Panc1 (cell line): ENCODE measurements around the gene RPS15. TPM values are rescaled to one million over a fixed set of nuclear protein-coding genes. Genes with fewer than 3 reads are reported as not detected.

Source experiments
- ATAC-seq: fragments of 200-7000 bp; cut with Tn5 transposase; 2 replicates; pipeline ENCODE4 v1.9.1; 2020; ENCODE audit warnings: mild to moderate bottlenecking, moderate library complexity
- BruUV-seq: library from RNA; stranded (reverse); fragments of 400-500 nt; replicated peaks from 2 replicates; lab custom pipeline; 2021; lab: Mats Ljungman, UMichigan
- CTCF ChIA-PET: fragments of 300-600 bp; sonication (Branson Sonifier 250); formaldehyde crosslinking; loops from one replicate; lab custom pipeline; 2022; ENCODE audit warnings: antibody characterized with exemption; lab: Charles Lee
- POLR2A ChIA-PET: fragments of 300-600 bp; sonication (Branson Sonifier 250); formaldehyde crosslinking; loops from one replicate; lab custom pipeline; 2022; ENCODE audit warnings: antibody characterized with exemption; lab: Charles Lee
- DNase-seq: peaks from one replicate; pipeline ENCODE4 v3.0.0-alpha.2; 2010; ENCODE audit warnings: low read depth, low spot score
- H3K27ac ChIP-seq: 2 replicates; pipeline ENCODE4 v1.5.1; 2011; ENCODE audit warnings: mild to moderate bottlenecking, low read length, inconsistent platforms
- H3K27me3 ChIP-seq: fragments of 200-500 bp; sonication (Bioruptor generic); 2 replicates; pipeline ENCODE4 v1.6.0; 2014; ENCODE audit warnings: low read length, inconsistent platforms; ENCODE audit not compliant: control insufficient read depth, insufficient read depth
- H3K36me3 ChIP-seq: fragments of 200-500 bp; sonication (Bioruptor generic); 2 replicates; pipeline ENCODE4 v1.5.1; 2014; ENCODE audit warnings: inconsistent platforms, mild to moderate bottlenecking, low read length, moderate library complexity; ENCODE audit not compliant: control insufficient read depth, insufficient read depth
- H3K4me1 ChIP-seq: 2 replicates; pipeline ENCODE4 v1.5.1; 2011; ENCODE audit warnings: inconsistent platforms, mild to moderate bottlenecking, low read length, moderate library complexity; ENCODE audit not compliant: control insufficient read depth, insufficient read depth
- H3K4me3 ChIP-seq, 2 experiments: 2 replicates each; pipeline ENCODE4 v1.5.1; 2011 to 2012; ENCODE audit warnings: low read depth in 2 of 2, low read length in 2 of 2, mild to moderate bottlenecking in 2 of 2, inconsistent platforms in 1 of 2, moderate library complexity in 1 of 2
- H3K9me3 ChIP-seq: fragments of 200-500 bp; sonication (Bioruptor generic); 2 replicates; pipeline ENCODE4 v1.5.1; 2014; ENCODE audit warnings: low read depth, mild to moderate bottlenecking, inconsistent platforms, low read length, moderate library complexity; ENCODE audit not compliant: control insufficient read depth, insufficient read depth
- POLR2AphosphoS5 ChIP-seq: IDR thresholded peaks from 2 replicates; pipeline ENCODE4 v1.6.1; 2012; ENCODE audit warnings: mild to moderate bottlenecking, low read depth, low read length, moderate library complexity
- SIN3A ChIP-seq: IDR thresholded peaks from 2 replicates; pipeline ENCODE4 v1.6.1; 2012; ENCODE audit warnings: low read depth, mild to moderate bottlenecking, low read length, moderate library complexity, borderline replicate concordance; ENCODE audit not compliant: insufficient read depth
- TCF7L2 ChIP-seq: IDR thresholded peaks from 2 replicates; pipeline ENCODE4 v1.6.1; 2011; ENCODE audit warnings: mild to moderate bottlenecking, low read depth, low read length, inconsistent platforms
- in situ Hi-C: cut with HindIII; loops from 2 replicates; pipeline ENCODE4 v1.10.0; 2016; ENCODE audit warnings: low sequenced_read_pairs, low pct_unique_long_range_greater_than_20kb
- intact Hi-C: fragments of 100-400 bp; cut with micrococcal nuclease; formaldehyde crosslinking; loops from one replicate; pipeline ENCODE4 v1.10.0; 2022; ENCODE audit not compliant: unreplicated experiment
- total RNA-seq: library from RNA; stranded (reverse); gene quantifications from one replicate; pipeline ENCODE4 v1.2.1, GENCODE V29; 2021; ENCODE audit not compliant: unreplicated experiment
- TF ChIP-seq, protein P1 (sequence below): fragments of 450-650 bp; IDR thresholded peaks from 2 replicates; pipeline ENCODE4 v1.5.1; 2017; ENCODE audit warnings: mild to moderate bottlenecking
- TF ChIP-seq, protein P2 (sequence below), 2 experiments: IDR thresholded peaks; 2 replicates each; pipeline ENCODE4 v1.6.1; 2011 to 2012; ENCODE audit warnings: low read depth in 2 of 2, control low read depth in 1 of 2, low read length in 1 of 2, mild to moderate bottlenecking in 1 of 2, moderate library complexity in 1 of 2; ENCODE audit not compliant: insufficient read depth in 1 of 2

The RPS15 gene
- total RNA-seq, 1 experiment from 2014 or later = 1,067 TPM

GRCh38 chr19:1433119-1434039 lies 4.8 kb upstream of the RPS15 start:
- CTCF ChIA-PET = no interaction called here
- ATAC-seq (no peak), DNase-seq (no peak)
- Histone ChIP-seq H3K27ac (no peak overlapping the region), H3K4me3 (no peak overlapping the region), H3K4me1 (0 out of 2 replicates have a peak, but pooled peaks cover 3% of the 10 kb centered on the region), H3K9me3 (no peaks in the 10 kb centered on the region), H3K27me3 (no peaks in the 10 kb centered on the region), H3K36me3 (peaks cover 1% of the 10 kb centered on the region; the same call in 1 of the 2 replicates)
- in situ Hi-C loops (no loop called here), intact Hi-C loops (no loop called here)
- POLR2A ChIA-PET = no interaction called here
- no TSS peak for BruUV-seq
- TF ChIP-seq POLR2AphosphoS5 (no peak), TCF7L2 (no peak)
- TF ChIP-seq, protein P1, sequence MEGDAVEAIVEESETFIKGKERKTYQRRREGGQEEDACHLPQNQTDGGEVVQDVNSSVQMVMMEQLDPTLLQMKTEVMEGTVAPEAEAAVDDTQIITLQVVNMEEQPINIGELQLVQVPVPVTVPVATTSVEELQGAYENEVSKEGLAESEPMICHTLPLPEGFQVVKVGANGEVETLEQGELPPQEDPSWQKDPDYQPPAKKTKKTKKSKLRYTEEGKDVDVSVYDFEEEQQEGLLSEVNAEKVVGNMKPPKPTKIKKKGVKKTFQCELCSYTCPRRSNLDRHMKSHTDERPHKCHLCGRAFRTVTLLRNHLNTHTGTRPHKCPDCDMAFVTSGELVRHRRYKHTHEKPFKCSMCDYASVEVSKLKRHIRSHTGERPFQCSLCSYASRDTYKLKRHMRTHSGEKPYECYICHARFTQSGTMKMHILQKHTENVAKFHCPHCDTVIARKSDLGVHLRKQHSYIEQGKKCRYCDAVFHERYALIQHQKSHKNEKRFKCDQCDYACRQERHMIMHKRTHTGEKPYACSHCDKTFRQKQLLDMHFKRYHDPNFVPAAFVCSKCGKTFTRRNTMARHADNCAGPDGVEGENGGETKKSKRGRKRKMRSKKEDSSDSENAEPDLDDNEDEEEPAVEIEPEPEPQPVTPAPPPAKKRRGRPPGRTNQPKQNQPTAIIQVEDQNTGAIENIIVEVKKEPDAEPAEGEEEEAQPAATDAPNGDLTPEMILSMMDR = no peak
- TF ChIP-seq, protein P2, sequence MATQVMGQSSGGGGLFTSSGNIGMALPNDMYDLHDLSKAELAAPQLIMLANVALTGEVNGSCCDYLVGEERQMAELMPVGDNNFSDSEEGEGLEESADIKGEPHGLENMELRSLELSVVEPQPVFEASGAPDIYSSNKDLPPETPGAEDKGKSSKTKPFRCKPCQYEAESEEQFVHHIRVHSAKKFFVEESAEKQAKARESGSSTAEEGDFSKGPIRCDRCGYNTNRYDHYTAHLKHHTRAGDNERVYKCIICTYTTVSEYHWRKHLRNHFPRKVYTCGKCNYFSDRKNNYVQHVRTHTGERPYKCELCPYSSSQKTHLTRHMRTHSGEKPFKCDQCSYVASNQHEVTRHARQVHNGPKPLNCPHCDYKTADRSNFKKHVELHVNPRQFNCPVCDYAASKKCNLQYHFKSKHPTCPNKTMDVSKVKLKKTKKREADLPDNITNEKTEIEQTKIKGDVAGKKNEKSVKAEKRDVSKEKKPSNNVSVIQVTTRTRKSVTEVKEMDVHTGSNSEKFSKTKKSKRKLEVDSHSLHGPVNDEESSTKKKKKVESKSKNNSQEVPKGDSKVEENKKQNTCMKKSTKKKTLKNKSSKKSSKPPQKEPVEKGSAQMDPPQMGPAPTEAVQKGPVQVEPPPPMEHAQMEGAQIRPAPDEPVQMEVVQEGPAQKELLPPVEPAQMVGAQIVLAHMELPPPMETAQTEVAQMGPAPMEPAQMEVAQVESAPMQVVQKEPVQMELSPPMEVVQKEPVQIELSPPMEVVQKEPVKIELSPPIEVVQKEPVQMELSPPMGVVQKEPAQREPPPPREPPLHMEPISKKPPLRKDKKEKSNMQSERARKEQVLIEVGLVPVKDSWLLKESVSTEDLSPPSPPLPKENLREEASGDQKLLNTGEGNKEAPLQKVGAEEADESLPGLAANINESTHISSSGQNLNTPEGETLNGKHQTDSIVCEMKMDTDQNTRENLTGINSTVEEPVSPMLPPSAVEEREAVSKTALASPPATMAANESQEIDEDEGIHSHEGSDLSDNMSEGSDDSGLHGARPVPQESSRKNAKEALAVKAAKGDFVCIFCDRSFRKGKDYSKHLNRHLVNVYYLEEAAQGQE (IDR thresholded peaks at IDR 0.05; ENCODE audit: insufficient read depth in 1 of 2, low read depth in 2 of 2, low read length in 1 of 2) = no peak

GRCh38 chr19:1434040-1434366 lies 4.2 kb upstream of the RPS15 start:
- no TSS peak for BruUV-seq
- ChIA-PET CTCF (no interaction called here), POLR2A (no interaction called here)
- 0 out of 2 replicates have a peak, but pooled peaks cover 3% of the 10 kb centered on the region for H3K4me1 ChIP-seq
- DNase-seq (no peak), ATAC-seq (no peak)
- in situ Hi-C loops = no loop called here
- H3K27ac ChIP-seq = no peak overlapping the region
- TF ChIP-seq, protein P2 (IDR thresholded peaks at IDR 0.05; ENCODE audit: insufficient read depth in 1 of 2, low read depth in 2 of 2, low read length in 1 of 2) = no peak
- TF ChIP-seq, protein P1 = no peak
- no peak for TF ChIP-seq SIN3A
- TF ChIP-seq POLR2AphosphoS5 = no peak
- no peak for TF ChIP-seq TCF7L2
- H3K36me3 ChIP-seq = peaks cover 4% of the 10 kb centered on the region; the same call in 1 of the 2 replicates
- intact Hi-C loops = no loop called here
- H3K9me3 ChIP-seq = no peaks in the 10 kb centered on the region
- no peaks in the 10 kb centered on the region for H3K27me3 ChIP-seq
- H3K4me3 ChIP-seq = no peak overlapping the region
